Panc1 (cell line): ENCODE results near the gene MACROD2. TPM values are rescaled to one million over a fixed set of nuclear protein-coding genes. Genes with fewer than 3 reads are reported as not detected.

Experiments used
- ATAC-seq: fragments of 200-7000 bp; cut with Tn5 transposase; 2 replicates; pipeline ENCODE4 v1.9.1; 2020; ENCODE audit warnings: mild to moderate bottlenecking, moderate library complexity
- BruUV-seq: library from RNA; stranded (reverse); fragments of 400-500 nt; replicated peaks from 2 replicates; lab custom pipeline; 2021; lab: Mats Ljungman, UMichigan
- CTCF ChIA-PET: fragments of 300-600 bp; sonication (Branson Sonifier 250); formaldehyde crosslinking; loops from one replicate; lab custom pipeline; 2022; ENCODE audit warnings: antibody characterized with exemption; lab: Charles Lee
- POLR2A ChIA-PET: fragments of 300-600 bp; sonication (Branson Sonifier 250); formaldehyde crosslinking; loops from one replicate; lab custom pipeline; 2022; ENCODE audit warnings: antibody characterized with exemption; lab: Charles Lee
- DNase-seq: peaks from one replicate; pipeline ENCODE4 v3.0.0-alpha.2; 2010; ENCODE audit warnings: low read depth, low spot score
- H3K27ac ChIP-seq: 2 replicates; pipeline ENCODE4 v1.5.1; 2011; ENCODE audit warnings: mild to moderate bottlenecking, low read length, inconsistent platforms
- H3K27me3 ChIP-seq: fragments of 200-500 bp; sonication (Bioruptor generic); 2 replicates; pipeline ENCODE4 v1.6.0; 2014; ENCODE audit warnings: low read length, inconsistent platforms; ENCODE audit not compliant: control insufficient read depth, insufficient read depth
- H3K36me3 ChIP-seq: fragments of 200-500 bp; sonication (Bioruptor generic); 2 replicates; pipeline ENCODE4 v1.5.1; 2014; ENCODE audit warnings: inconsistent platforms, mild to moderate bottlenecking, low read length, moderate library complexity; ENCODE audit not compliant: control insufficient read depth, insufficient read depth
- H3K4me1 ChIP-seq: 2 replicates; pipeline ENCODE4 v1.5.1; 2011; ENCODE audit warnings: inconsistent platforms, mild to moderate bottlenecking, low read length, moderate library complexity; ENCODE audit not compliant: control insufficient read depth, insufficient read depth
- H3K4me3 ChIP-seq, 2 experiments: 2 replicates each; pipeline ENCODE4 v1.5.1; 2011 to 2012; ENCODE audit warnings: low read depth in 2 of 2, low read length in 2 of 2, mild to moderate bottlenecking in 2 of 2, inconsistent platforms in 1 of 2, moderate library complexity in 1 of 2
- H3K9me3 ChIP-seq: fragments of 200-500 bp; sonication (Bioruptor generic); 2 replicates; pipeline ENCODE4 v1.5.1; 2014; ENCODE audit warnings: low read depth, mild to moderate bottlenecking, inconsistent platforms, low read length, moderate library complexity; ENCODE audit not compliant: control insufficient read depth, insufficient read depth
- CTCF ChIP-seq: fragments of 450-650 bp; IDR thresholded peaks from 2 replicates; pipeline ENCODE4 v1.5.1; 2017; ENCODE audit warnings: mild to moderate bottlenecking
- POLR2AphosphoS5 ChIP-seq: IDR thresholded peaks from 2 replicates; pipeline ENCODE4 v1.6.1; 2012; ENCODE audit warnings: mild to moderate bottlenecking, low read depth, low read length, moderate library complexity
- REST ChIP-seq, 2 experiments: IDR thresholded peaks; 2 replicates each; pipeline ENCODE4 v1.6.1; 2011 to 2012; ENCODE audit warnings: low read depth in 2 of 2, control low read depth in 1 of 2, low read length in 1 of 2, mild to moderate bottlenecking in 1 of 2, moderate library complexity in 1 of 2; ENCODE audit not compliant: insufficient read depth in 1 of 2
- SIN3A ChIP-seq: IDR thresholded peaks from 2 replicates; pipeline ENCODE4 v1.6.1; 2012; ENCODE audit warnings: low read depth, mild to moderate bottlenecking, low read length, moderate library complexity, borderline replicate concordance; ENCODE audit not compliant: insufficient read depth
- TCF7L2 ChIP-seq: IDR thresholded peaks from 2 replicates; pipeline ENCODE4 v1.6.1; 2011; ENCODE audit warnings: mild to moderate bottlenecking, low read depth, low read length, inconsistent platforms
- in situ Hi-C: cut with HindIII; loops from 2 replicates; pipeline ENCODE4 v1.10.0; 2016; ENCODE audit warnings: low sequenced_read_pairs, low pct_unique_long_range_greater_than_20kb
- intact Hi-C: fragments of 100-400 bp; cut with micrococcal nuclease; formaldehyde crosslinking; loops from one replicate; pipeline ENCODE4 v1.10.0; 2022; ENCODE audit not compliant: unreplicated experiment
- total RNA-seq: library from RNA; stranded (reverse); gene quantifications from one replicate; pipeline ENCODE4 v1.2.1, GENCODE V29; 2021; ENCODE audit not compliant: unreplicated experiment

MACROD2 gene
- total RNA-seq, 1 experiment from 2014 or later: 1.2 TPM

- POLR2A ChIA-PET: no interaction called here
- Histone ChIP-seq H3K27me3 (no peaks in the 10 kb centered on the region), H3K4me3 (no peak overlapping the region), H3K4me1 (no peaks in the 10 kb centered on the region), H3K27ac (no peak overlapping the region), H3K36me3 (no peaks in the 10 kb centered on the region), H3K9me3 (no peaks in the 10 kb centered on the region)
- BruUV-seq: TSS peak; percentile 53
- no peak for ATAC-seq
- TF ChIP-seq SIN3A (no peak), POLR2AphosphoS5 (no peak), CTCF (no peak), TCF7L2 (no peak), REST (IDR thresholded peaks at IDR 0.05; ENCODE audit: insufficient read depth in 1 of 2, low read depth in 2 of 2, low read length in 1 of 2) (no peak)
- CTCF ChIA-PET: no interaction called here
- in situ Hi-C loops: no loop called here
- intact Hi-C loops: no loop called here
- DNase-seq: no peak
Measured at GRCh38 chr20:14335052-14335451, 339.7 kb downstream of the MACROD2 start.

GRCh38 chr20:14336686-14337085 is 341.4 kb downstream of the MACROD2 start:
- Histone ChIP-seq H3K27me3 (no peaks in the 10 kb centered on the region), H3K4me1 (no peaks in the 10 kb centered on the region), H3K4me3 (peak overlapping the region in 1 of 2 experiments; percentile 33; a peak in 3 of 4 replicates), H3K9me3 (no peaks in the 10 kb centered on the region), H3K27ac (no peak overlapping the region), H3K36me3 (no peaks in the 10 kb centered on the region)
- ATAC-seq (no peak), DNase-seq (no peak)
- TF ChIP-seq TCF7L2 (no peak), POLR2AphosphoS5 (no peak), SIN3A (no peak), CTCF (no peak), REST (IDR thresholded peaks at IDR 0.05; ENCODE audit: insufficient read depth in 1 of 2, low read depth in 2 of 2, low read length in 1 of 2) (no peak)
- no TSS peak for BruUV-seq
- in situ Hi-C loops (no loop called here), intact Hi-C loops (no loop called here)
- CTCF ChIA-PET: interaction anchor here (0.6 kb wide), 2 partner anchors 348 to 589 kb away, joined by 4 to 5 read pairs; no protein-coding TSS in a partner anchor
- POLR2A ChIA-PET: no interaction called here
